ENCODE results near the gene SLC3A2. TPM values are rescaled to one million over a fixed set of nuclear protein-coding genes. Genes with fewer than 3 reads are reported as not detected.

The SLC3A2 gene
- total RNA-seq, 1 donor from 2014 or later: 441 TPM

DNA sequence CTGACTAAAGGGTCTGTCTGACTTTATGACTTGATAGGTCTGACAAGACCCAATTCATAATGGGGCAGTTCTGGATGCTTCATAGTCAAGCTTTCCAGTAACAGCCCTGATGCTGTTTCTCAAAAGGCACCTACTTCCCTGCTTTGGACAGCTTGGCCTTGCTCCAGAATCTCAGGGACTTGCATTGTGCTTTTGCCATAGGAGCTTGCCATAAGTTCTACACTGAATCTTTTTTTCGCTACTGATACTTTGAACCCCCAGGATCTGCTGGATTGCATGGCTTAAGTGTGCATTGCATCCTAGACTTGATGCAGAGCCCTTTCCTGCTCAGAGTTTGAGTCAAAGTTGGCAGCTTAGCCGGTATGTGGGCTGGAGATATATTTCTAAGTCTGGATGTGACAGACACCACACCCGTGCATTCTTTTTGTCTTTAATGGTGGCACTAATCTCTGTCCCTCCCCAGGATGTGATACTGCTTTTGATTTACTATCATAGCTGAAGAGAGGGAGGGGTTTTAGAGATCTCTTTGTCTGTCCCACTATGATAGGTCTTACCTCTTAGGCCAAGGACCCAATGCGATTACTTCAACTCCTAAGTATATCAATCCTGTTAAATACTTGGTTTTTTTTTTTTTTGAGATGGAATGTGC, 16.9 kb upstream of the SLC3A2 start:
- no peak for DNase-seq (ENCODE audit: low read depth)
- Histone ChIP-seq H3K36me3 (ENCODE audit: control insufficient read depth, insufficient read depth, low read length) (no peaks in the 10 kb centered on the region), H3K27me3 (ENCODE audit: control insufficient read depth, insufficient read depth, low read length) (no peaks in the 10 kb centered on the region), H3K4me3 (ENCODE audit: low read depth, low read length) (no peak overlapping the region)
- TF ChIP-seq, protein P1, sequence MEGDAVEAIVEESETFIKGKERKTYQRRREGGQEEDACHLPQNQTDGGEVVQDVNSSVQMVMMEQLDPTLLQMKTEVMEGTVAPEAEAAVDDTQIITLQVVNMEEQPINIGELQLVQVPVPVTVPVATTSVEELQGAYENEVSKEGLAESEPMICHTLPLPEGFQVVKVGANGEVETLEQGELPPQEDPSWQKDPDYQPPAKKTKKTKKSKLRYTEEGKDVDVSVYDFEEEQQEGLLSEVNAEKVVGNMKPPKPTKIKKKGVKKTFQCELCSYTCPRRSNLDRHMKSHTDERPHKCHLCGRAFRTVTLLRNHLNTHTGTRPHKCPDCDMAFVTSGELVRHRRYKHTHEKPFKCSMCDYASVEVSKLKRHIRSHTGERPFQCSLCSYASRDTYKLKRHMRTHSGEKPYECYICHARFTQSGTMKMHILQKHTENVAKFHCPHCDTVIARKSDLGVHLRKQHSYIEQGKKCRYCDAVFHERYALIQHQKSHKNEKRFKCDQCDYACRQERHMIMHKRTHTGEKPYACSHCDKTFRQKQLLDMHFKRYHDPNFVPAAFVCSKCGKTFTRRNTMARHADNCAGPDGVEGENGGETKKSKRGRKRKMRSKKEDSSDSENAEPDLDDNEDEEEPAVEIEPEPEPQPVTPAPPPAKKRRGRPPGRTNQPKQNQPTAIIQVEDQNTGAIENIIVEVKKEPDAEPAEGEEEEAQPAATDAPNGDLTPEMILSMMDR (IDR thresholded peaks at IDR 0.05; ENCODE audit: insufficient read depth, low read length, poor library complexity, severe bottlenecking): no peak

DNA sequence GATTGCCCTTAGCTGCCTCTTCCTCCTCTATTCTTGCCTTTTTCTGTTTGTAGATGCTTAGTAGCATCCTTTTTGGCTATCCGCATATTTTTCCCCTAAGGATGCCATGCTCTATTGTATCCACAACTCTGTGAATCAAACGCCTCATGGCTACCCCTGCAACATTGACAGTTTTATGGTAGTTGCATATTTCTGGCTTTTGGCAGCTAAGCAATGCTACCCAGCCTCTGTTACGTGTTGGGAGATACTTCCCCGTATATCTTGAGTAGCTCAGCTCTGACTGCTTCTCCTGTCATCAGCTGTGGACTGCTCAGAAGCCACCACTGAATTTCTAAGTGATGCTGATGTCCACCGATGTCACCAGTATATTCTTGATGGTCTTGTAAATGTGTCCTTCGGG, 15.1 kb upstream of the SLC3A2 start:
- Histone ChIP-seq H3K4me3 (ENCODE audit: low read depth, low read length) (no peak overlapping the region), H3K36me3 (ENCODE audit: control insufficient read depth, insufficient read depth, low read length) (no peaks in the 10 kb centered on the region), H3K27me3 (ENCODE audit: control insufficient read depth, insufficient read depth, low read length) (no peaks in the 10 kb centered on the region)
- DNase-seq (ENCODE audit: low read depth): no peak
- TF ChIP-seq, protein P1 (IDR thresholded peaks at IDR 0.05; ENCODE audit: insufficient read depth, low read length, poor library complexity, severe bottlenecking): no peak

DNA sequence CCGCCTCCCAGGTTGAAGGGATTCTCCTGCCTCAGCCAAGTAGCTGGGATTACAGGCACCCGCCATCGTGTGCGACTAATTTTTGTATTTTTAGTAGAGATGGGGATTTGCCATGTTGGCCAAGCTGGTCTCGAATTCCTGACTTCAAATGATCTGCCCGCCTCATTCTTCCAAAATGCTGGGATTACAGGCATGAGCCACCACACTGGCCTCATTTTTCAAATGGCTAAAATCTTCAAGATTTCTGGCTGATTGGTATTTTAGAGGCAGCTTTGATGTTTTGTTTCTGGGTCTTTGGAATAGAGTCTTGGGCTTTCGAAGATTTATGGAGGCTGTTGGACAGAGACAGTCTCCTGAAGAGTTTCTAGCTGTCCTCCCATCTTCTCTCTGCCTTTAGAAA, 5.8 kb upstream of the SLC3A2 start:
- H3K27me3 ChIP-seq (ENCODE audit: control insufficient read depth, insufficient read depth, low read length): no peaks in the 10 kb centered on the region
- no peak for DNase-seq (ENCODE audit: low read depth)
- H3K4me3 ChIP-seq (ENCODE audit: low read depth, low read length): no peak overlapping the region
- TF ChIP-seq, protein P1 (IDR thresholded peaks at IDR 0.05; ENCODE audit: insufficient read depth, low read length, poor library complexity, severe bottlenecking): no peak
- H3K36me3 ChIP-seq (ENCODE audit: control insufficient read depth, insufficient read depth, low read length): no peaks in the 10 kb centered on the region

DNA sequence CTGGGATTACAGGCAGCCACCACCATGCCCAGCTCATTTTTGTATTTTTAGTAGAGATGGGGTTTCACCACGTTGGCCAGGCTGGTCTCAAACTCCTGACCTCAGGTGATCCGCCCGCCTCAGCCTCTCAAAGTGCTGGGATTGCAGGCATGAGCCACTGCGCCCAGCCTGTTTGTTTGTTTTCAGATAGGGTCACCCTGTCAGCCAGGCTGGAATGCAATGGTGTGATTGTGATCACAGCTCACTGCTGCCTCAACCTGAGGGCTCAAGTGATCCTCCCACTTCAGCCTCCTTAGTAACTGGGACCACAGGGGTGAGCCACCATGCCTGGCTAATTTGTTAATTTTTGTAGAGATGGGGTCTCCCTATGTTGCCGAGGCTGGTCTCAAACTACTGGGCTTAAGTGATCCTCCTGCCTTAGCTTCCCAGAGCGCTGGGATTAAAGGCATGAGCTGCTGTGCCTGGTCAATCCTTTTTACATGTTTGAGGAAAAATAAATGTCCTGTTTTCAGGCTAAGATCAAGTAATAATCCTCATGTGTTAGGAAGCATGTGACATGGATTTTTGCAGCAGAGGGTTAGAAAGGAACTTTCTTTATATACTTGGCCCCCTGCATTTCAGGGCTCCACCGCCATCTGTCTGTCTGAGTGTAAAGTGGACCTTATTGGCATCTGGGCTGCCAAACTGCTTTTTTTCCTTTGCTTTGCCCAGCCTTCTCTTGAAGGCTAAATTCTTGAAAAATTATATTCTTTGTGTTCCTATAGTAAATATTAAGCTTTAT, 4.8 kb upstream of the SLC3A2 start:
- no peak overlapping the region for H3K4me3 ChIP-seq (ENCODE audit: low read depth, low read length)
- no peaks in the 10 kb centered on the region for H3K27me3 ChIP-seq (ENCODE audit: control insufficient read depth, insufficient read depth, low read length)
- no peaks in the 10 kb centered on the region for H3K36me3 ChIP-seq (ENCODE audit: control insufficient read depth, insufficient read depth, low read length)
- TF ChIP-seq, protein P1 (IDR thresholded peaks at IDR 0.05; ENCODE audit: insufficient read depth, low read length, poor library complexity, severe bottlenecking): no peak
- DNase-seq (ENCODE audit: low read depth): no peak

DNA sequence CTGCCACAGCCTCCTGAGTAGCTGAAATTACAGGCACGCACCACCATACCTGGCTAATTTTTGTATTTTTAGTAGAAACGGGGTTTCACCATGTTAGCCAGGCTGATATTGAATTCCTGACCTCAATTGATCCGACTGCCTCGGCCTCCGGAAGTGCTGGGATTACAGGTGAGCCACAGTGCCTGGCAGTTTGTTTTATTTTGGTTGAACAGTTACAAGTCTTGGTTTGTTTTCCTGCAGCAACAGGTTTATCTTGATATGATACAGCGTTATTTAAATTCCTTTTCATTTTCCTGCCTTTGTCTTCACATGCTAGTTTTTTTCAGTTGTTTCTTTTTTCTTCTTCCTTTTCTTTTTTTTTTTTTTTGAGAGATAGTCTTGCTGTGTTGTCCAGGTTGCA, 4.0 kb upstream of the SLC3A2 start:
- Histone ChIP-seq H3K4me3 (ENCODE audit: low read depth, low read length) (no peak overlapping the region), H3K27me3 (ENCODE audit: control insufficient read depth, insufficient read depth, low read length) (no peaks in the 10 kb centered on the region), H3K36me3 (ENCODE audit: control insufficient read depth, insufficient read depth, low read length) (no peaks in the 10 kb centered on the region)
- TF ChIP-seq, protein P1 (IDR thresholded peaks at IDR 0.05; ENCODE audit: insufficient read depth, low read length, poor library complexity, severe bottlenecking): no peak
- DNase-seq (ENCODE audit: low read depth): no peak
